ENCODE data around the gene VMO1. TPM values are rescaled to one million over a fixed set of nuclear protein-coding genes. Genes with fewer than 3 reads are reported as not detected.

Gene VMO1
- total and polyA plus RNA-seq, 9 of the 15 experiments (the other 6 are each of a cell fraction or from before 2014, with no cell fraction given): 0.31 TPM; not detected in 8

GRCh38 chr17:4789951-4790704, 4.0 kb upstream of the VMO1 start (continued):
- TF ChIP-seq ATF2 (CRISPR knock-in tag; IDR thresholded peaks at IDR 0.05) (0 out of 2 replicates have a peak, but pooled peaks have one; percentile 32), ZNF699 (CRISPR knock-in tag; IDR thresholded peaks at IDR 0.05; ENCODE audit: insufficient replicate concordance) (no peak), MNT (conservative IDR thresholded peaks at IDR 0.05) (peak in 1 of 2 experiments; percentile 76; a peak in 2 of 4 replicates), ARID4B (CRISPR knock-in tag; IDR thresholded peaks at IDR 0.05) (peak; percentile 89; the same call in 1 of the 2 replicates), ID3 (CRISPR knock-in tag; IDR thresholded peaks at IDR 0.05) (no peak), ID3 (tag; IDR thresholded peaks at IDR 0.05) (peak; percentile 86), KAT7 (CRISPR knock-in tag; IDR thresholded peaks at IDR 0.05; ENCODE audit: borderline replicate concordance) (peak; percentile 91; the same call in 1 of the 2 replicates), ESRRA (IDR thresholded peaks at IDR 0.05; ENCODE audit: borderline replicate concordance, low read depth) (peak; percentile 62; the same call in 1 of the 2 replicates), NCOA6 (IDR thresholded peaks at IDR 0.05) (0 out of 2 replicates have a peak, but pooled peaks have one; percentile 53), POLR2G (IDR thresholded peaks at IDR 0.05; ENCODE audit: low read depth, low read length) (peak; percentile 91), KAT2B (IDR thresholded peaks at IDR 0.05; ENCODE audit: low read depth, low read length) (peak; percentile 85), SMAD4 (CRISPR knock-in tag; conservative IDR thresholded peaks at IDR 0.05) (peak; percentile 83), FIP1L1 (IDR thresholded peaks at IDR 0.05; ENCODE audit: low read depth, low read length, poor library complexity, severe bottlenecking) (peak; percentile 59), ETV5 (CRISPR knock-in tag; IDR thresholded peaks at IDR 0.05; ENCODE audit: low read depth) (peak; percentile 96), KDM4B (IDR thresholded peaks at IDR 0.05; ENCODE audit: borderline replicate concordance in 2 of 2, low read depth in 1 of 2) (no peak), CTCF (IDR thresholded peaks at IDR 0.05 in 2 of 3, conservative IDR thresholded peaks at IDR 0.05 in 1 of 3; ENCODE audit: insufficient read depth in 2 of 3, low read depth in 1 of 3, low read length in 3 of 3) (peak; percentile 70 to 98 (median 86))
